ENCODE measurements around the gene PREX1.

PREX1 gene

GRCh38 chr20:48794816-48795457 lies 32.9 kb downstream of the PREX1 start:
- TF ChIP-seq, protein P1, sequence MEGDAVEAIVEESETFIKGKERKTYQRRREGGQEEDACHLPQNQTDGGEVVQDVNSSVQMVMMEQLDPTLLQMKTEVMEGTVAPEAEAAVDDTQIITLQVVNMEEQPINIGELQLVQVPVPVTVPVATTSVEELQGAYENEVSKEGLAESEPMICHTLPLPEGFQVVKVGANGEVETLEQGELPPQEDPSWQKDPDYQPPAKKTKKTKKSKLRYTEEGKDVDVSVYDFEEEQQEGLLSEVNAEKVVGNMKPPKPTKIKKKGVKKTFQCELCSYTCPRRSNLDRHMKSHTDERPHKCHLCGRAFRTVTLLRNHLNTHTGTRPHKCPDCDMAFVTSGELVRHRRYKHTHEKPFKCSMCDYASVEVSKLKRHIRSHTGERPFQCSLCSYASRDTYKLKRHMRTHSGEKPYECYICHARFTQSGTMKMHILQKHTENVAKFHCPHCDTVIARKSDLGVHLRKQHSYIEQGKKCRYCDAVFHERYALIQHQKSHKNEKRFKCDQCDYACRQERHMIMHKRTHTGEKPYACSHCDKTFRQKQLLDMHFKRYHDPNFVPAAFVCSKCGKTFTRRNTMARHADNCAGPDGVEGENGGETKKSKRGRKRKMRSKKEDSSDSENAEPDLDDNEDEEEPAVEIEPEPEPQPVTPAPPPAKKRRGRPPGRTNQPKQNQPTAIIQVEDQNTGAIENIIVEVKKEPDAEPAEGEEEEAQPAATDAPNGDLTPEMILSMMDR (IDR thresholded peaks at IDR 0.05; ENCODE audit: extremely low read depth, missing control alignments) = no peak
- DNase-seq (ENCODE audit: low spot score) = no peak

DNA sequence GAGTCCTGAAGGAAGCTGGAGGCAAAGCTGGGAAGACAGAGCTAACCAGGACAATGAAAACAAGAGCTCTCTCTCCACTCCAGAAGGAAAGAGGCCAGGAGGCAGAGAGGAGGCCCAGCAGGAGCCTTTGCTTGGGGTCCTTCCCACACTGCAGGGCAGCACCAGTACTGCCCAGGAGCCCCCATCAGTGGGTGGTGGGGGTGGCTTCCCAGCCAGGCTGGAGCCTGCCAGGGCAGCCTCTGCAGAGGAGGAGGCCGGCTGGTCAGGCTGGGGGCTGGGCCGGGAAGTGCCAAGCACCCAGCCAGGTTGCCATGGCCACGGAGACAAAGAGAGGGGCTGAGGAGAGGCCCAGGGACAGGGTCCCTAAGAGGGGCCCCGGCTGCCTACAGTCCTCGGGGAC lies 33.4 kb downstream of the PREX1 start:
- DNase-seq (ENCODE audit: low spot score) = no peak
- TF ChIP-seq, protein P1 (IDR thresholded peaks at IDR 0.05; ENCODE audit: extremely low read depth, missing control alignments) = no peak

DNA sequence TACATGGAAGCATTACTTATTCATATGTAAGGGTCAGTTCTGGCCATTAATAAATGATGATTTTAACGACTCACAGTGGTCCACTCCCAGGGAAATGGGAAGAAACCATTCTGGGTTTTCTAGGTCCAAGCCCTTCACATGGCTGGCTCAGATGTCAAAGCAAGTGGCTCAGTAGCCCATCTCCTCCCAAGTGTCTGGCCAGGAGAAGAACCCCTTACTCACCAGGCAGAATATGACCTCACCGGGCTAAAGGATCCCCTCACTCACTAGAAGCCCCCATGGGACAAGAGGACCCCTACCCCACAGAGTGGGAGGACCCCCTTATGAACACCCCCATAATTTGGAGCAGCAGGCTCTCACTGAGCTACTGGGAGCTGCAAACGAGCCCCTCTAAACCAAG lies 34.0 kb downstream of the PREX1 start:
- TF ChIP-seq, protein P1 (IDR thresholded peaks at IDR 0.05; ENCODE audit: extremely low read depth, missing control alignments) = no peak
- no peak for DNase-seq (ENCODE audit: low spot score)

DNA sequence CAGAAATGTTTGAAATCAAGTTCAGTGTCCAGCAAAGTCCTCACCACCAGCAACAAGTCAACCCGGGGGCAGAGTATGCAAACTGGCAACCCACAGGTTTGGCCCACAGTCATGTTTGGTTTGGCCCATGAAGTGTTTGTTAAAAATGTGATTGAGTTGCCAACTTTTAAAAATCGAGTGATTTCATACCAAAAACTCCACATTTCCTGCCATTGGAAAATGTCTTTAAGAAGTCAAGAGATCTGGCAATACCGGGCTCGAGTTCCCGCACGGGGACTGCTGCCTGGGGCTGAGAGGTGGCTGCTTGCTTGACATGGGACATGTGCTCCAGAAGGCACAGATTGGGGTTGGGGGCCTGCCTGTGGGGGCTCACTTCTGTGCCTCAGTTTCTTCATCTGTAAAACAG lies 36.1 kb downstream of the PREX1 start:
- TF ChIP-seq, protein P1 (IDR thresholded peaks at IDR 0.05; ENCODE audit: extremely low read depth, missing control alignments) = no peak
- no peak for DNase-seq (ENCODE audit: low spot score)

GRCh38 chr20:48791014-48791413 lies 36.8 kb downstream of the PREX1 start:
- TF ChIP-seq, protein P1 (IDR thresholded peaks at IDR 0.05; ENCODE audit: extremely low read depth, missing control alignments) = no peak
- DNase-seq (ENCODE audit: low spot score) = no peak

DNA sequence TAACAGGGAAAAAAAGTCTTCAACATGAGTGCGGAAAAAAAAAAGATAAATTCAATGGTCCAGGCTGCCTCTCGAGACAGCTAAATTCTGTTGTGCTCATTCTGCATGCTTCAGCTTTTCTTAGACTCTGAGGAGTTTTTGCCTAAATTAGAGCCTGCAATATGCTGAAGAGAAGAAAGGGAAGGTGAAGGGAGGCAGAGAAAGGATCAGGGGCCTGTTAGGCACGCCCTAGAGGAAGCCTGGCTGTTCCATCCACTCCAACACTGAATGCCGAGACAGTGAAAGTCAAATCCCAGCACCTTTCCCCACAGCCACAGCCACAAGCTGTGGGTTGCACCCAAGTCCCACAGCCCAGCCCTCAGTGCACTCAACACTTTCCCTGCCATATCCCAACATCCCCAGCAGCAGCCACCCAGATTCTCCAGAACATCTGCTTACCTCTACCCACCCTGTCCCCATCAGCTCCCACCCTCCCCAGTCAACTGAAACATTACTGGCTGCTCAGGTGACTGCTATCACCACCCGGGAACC lies 37.3 kb downstream of the PREX1 start:
- TF ChIP-seq, protein P1 (IDR thresholded peaks at IDR 0.05; ENCODE audit: extremely low read depth, missing control alignments) = no peak
- DNase-seq (ENCODE audit: low spot score) = no peak

GRCh38 chr20:48789781-48790472 lies 37.9 kb downstream of the PREX1 start:
- TF ChIP-seq, protein P1 (IDR thresholded peaks at IDR 0.05; ENCODE audit: extremely low read depth, missing control alignments) = no peak

More at GRCh38 chr20:48789781-48790472, 37.9 kb downstream of the PREX1 start:
- DNase-seq (ENCODE audit: low spot score) = no peak

Data from GM20000 (cell line).